MM.1S (cell line): ENCODE measurements around the gene LRTM1.

Experiments used
- CTCF ChIP-seq: fragments of 300-600 bp; sonication (generic); IDR thresholded peaks from 2 replicates; pipeline ENCODE4 v1.5.1; 2016; ENCODE audit warnings: antibody characterized with exemption, low read length, mixed read lengths
- EZH2 ChIP-seq: fragments of 300-600 bp; sonication (generic); optimal IDR thresholded peaks from 2 replicates; pipeline ENCODE3; 2017; ENCODE audit warnings: low read depth, mild to moderate bottlenecking, antibody characterized with exemption, low read length, mixed read lengths
- EZH2phosphoT487 ChIP-seq: fragments of 300-600 bp; sonication (generic); IDR thresholded peaks from 2 replicates; pipeline ENCODE4 v1.6.1; 2018; ENCODE audit warnings: antibody characterized with exemption, low read length

GRCh38 chr3:54882129-54882833 lies 45.6 kb downstream of the LRTM1 start:
- TF ChIP-seq CTCF, result no peak
- TF ChIP-seq EZH2, result no peak
- no peak for TF ChIP-seq EZH2phosphoT487
